Eye (tissue), 1 donor: ENCODE results near the gene XYLT1.

ENCODE experiments used
- DNase-seq: peaks from one replicate; pipeline ENCODE4 v3.0.0-alpha.2; 2015

The XYLT1 gene

GRCh38 chr16:17076092-17076754, 394.5 kb downstream of the XYLT1 start:
- DNase-seq, result no peak

GRCh38 chr16:17072104-17072503, 398.7 kb downstream of the XYLT1 start:
- no peak for DNase-seq

DNA sequence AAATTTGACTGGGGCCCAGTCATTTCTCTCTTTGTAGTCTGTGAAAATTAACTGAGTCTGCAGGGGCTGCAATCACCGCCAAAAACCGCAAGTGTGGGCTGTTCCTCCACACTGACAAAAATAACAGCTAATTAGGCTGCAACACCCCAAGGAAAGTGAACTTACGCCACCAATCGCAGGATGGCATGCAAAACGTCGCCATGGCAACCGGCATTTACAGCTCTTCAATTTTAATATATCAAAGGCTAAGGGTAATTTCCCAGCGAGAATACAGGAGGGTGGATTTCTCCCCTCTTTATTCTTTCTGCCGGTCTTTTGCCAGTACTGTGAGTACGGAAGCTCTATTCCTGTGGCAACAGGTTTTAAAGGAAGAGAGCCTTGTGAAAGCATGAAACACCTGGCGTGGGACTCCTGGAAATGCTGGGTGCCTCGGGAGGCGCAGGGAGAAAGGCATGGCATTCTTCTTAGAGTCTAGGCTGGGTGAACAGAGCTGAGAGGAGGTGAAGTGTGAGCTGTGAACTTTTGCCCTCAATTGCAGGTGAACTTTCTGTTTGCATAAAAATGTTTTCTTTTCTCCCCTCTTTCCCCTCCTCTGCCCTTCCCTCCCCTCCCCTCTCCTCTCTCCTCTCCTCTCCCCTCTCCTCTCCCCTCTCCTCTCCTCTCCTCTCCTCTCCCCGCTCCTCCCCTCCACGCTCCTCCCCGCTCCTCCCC, 399.7 kb downstream of the XYLT1 start:
- DNase-seq, result peak; percentile 74

DNA sequence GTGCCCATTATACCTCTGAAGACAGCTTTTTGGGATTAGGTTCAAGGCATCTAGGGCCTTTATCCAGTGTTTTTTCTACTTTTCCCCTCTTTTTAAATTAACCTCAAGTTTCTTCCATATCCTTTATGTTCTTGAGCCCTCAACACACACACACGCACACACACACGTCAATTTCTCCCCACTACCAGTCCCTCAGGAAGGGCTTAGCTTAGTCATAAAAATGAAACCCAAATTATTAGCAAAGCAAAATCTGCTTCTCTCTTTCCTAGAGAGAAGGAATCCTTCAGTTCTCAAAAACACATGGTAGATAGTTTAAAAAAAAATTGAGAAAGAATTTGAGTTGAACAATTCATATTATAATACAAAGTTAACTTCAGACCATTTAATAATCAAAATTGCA, 401.1 kb downstream of the XYLT1 start:
- no peak for DNase-seq

DNA sequence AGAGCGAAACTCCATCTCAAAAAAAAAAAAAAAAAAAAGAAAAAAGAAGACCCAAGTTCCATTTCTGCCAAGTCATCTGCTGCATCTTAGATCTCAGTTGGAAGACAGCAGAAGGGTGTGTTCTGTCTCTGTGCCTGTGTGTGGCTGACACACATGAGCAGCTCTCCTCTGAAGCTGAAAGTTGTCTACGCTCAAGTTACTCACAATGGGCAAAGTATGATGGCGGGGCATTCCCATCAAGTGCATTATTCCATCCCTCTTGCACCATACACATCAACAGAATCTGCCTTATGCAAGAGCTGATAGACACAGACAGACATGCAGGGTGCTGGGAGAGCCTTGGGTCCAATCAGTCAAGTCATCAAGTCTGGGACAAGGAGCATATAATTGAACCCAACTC, 402.2 kb downstream of the XYLT1 start:
- DNase-seq, result no peak

- DNase-seq, result no peak
Measured at GRCh38 chr16:17067882-17068281, 402.9 kb downstream of the XYLT1 start.

DNA sequence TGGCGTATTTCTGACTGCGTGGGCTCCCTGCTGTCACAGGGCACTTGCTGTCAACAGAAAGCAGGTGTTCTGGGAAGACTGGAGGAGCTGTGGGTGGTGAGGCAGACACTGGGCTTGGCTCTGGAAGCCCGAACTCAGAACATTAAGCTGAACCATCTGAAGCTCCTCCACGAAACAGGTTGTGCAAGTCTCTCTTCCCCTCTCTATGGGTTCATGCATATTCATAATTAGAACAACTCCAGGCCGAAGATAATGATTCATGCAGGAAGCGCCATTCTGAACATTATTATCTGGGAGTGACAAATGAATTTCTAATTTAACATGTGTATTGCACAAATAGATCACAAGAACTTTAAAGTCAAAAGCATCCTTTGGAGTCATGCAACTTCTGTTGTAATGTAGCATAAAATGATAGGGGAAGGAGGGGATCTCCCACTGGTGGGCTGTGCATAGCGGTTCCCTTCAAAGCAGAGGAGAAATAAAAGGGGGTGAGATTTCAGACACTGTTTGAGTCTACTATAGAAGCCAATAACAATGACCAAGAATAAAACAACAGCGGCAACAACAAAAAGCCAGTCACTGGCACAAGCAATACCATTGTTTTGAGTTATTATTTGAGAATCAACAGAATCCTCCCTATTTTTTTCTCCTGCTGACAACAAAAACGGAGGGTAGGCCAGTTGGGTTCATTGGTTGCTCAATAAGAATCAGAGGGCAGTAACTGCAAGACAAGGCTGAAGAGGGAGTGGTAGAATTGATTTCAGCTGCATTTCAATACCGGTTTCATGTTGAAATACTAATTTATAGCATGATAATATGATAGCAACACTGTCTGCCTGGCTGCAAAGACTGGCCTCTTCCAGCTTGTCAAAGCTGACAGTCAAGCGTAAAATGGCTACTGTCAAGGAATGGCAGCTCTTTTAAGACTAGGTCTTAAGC, 407.3 kb downstream of the XYLT1 start:
- DNase-seq, result no peak

DNA sequence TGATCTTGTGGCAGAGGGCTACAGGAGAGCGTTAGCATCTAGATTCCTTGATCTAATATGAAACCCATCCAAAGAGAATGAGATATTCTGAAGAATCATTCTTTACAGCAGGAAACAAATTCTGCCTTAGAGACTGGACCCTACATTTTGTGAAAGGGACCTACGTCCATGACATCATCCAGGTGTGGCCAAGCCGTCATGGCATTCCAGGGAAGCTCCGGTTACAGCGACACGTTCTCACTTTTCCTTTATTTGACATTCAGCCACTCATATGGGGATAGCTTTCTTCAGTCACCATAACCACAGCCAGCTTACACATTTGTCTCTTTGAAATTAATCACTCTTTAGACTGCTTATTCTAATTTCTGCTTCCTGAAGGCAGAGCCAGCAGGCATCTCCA, 408.1 kb downstream of the XYLT1 start:
- no peak for DNase-seq

- no peak for DNase-seq
Measured at GRCh38 chr16:17061326-17061725, 409.4 kb downstream of the XYLT1 start.

DNA sequence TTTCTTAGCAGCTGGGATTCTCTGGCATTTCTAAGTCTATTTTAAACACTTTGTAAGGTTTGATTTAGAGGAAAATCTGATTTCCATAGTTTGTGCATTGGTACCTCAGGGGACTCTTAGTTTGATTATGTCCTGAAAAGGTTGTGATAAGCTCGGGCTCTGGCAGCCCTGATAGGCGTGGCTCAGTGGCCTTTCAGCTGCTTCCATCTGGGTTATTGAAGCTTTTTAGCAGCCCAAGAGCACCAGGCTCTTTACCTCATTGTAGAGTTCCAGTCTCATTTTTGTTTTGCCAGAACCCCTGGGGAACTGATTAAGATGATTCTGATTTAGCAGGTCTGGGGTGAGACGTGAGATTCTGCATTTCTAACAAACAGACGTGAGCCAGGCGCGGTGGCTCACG, 412.3 kb downstream of the XYLT1 start:
- no peak for DNase-seq

DNA sequence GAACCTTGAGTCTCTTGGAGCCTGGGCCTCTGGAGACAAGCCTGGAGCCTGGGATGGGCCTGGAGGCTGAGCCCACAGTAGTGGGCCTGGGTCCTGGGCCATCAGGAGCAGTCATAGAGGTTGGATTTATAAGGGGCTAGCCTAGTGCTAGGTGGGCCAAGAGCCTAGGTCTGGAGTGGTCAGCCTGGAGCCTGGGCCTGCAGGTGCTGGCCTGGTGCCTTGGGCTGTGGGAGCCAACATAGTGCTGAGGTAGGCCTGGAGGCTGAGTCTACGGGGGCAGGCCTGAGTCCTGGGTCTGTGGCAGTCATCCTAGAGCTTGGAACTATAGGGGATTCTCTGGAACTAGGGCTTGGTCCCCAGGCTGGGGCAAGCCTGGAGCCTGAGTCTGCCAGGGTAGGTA, 414.1 kb downstream of the XYLT1 start:
- DNase-seq, result no peak

GRCh38 chr16:17053536-17054160, 417.1 kb downstream of the XYLT1 start:
- DNase-seq, result no peak
